Natural killer cell (primary cell): ENCODE measurements around the gene CLEC19A. TPM values are rescaled to one million over a fixed set of nuclear protein-coding genes. Genes with fewer than 3 reads are reported as not detected.

Source experiments
- ATAC-seq, 3 donors: fragments of 150-1000 bp in 2 of 3; fragments of 200-7000 bp in 1 of 3; cut with Tn5 transposase; 1 replicate in 1 of 3; 2 replicates in 2 of 3; pipeline ENCODE4 v1.10.0; 2021; ENCODE audit warnings: mild to moderate bottlenecking in 2 of 3, moderate library complexity in 2 of 3
- DNase-seq, 2 donors: peaks; one replicate each; pipeline versions ENCODE4 v3.0.0 to v3.0.0-alpha.2; 2013 to 2021; ENCODE audit warnings: mixed read lengths in 1 of 2
- H3K27ac ChIP-seq: one replicate; pipeline ENCODE4 v1.5.1; 2013; ENCODE audit warnings: mild to moderate bottlenecking, low read length
- H3K27me3 ChIP-seq: one replicate; pipeline ENCODE4 v1.6.1; 2013; ENCODE audit warnings: low read length; ENCODE audit not compliant: control insufficient read depth, insufficient read depth
- H3K36me3 ChIP-seq: one replicate; pipeline ENCODE4 v1.6.1; 2013; ENCODE audit warnings: low read length; ENCODE audit not compliant: control insufficient read depth, insufficient read depth
- H3K4me1 ChIP-seq: one replicate; pipeline ENCODE4 v1.6.1; 2013; ENCODE audit warnings: low read length; ENCODE audit not compliant: control insufficient read depth, insufficient read depth
- H3K4me3 ChIP-seq: one replicate; pipeline ENCODE4 v1.5.1; 2013; ENCODE audit warnings: low read length
- H3K9me3 ChIP-seq: one replicate; pipeline ENCODE4 v1.6.1; 2013; ENCODE audit warnings: low read length; ENCODE audit not compliant: control insufficient read depth, insufficient read depth
- H3K27ac Mint-ChIP-seq, 2 donors: one replicate each; pipeline ENCODE4 v1.8.0; 2022; ENCODE audit warnings: mild to moderate bottlenecking in 2 of 2, mixed read lengths in 2 of 2, moderate library complexity in 1 of 2
- H3K27me3 Mint-ChIP-seq, 2 donors: one replicate each; pipeline ENCODE4 v1.8.0; 2022; ENCODE audit warnings: low read depth in 2 of 2, mixed read lengths in 2 of 2
- H3K36me3 Mint-ChIP-seq: one replicate; pipeline ENCODE4 v1.8.0; 2022; ENCODE audit warnings: mixed read lengths
- H3K4me1 Mint-ChIP-seq, 2 donors: one replicate each; pipeline ENCODE4 v1.8.0; 2022; ENCODE audit warnings: mixed read lengths in 2 of 2
- H3K4me3 Mint-ChIP-seq: one replicate; pipeline ENCODE4 v1.8.0; 2022; ENCODE audit warnings: mild to moderate bottlenecking, moderate library complexity, mixed read lengths
- H3K9me3 Mint-ChIP-seq, 2 donors: one replicate each; pipeline ENCODE4 v1.8.0; 2022; ENCODE audit warnings: mixed read lengths in 2 of 2
- CTCF ChIP-seq: fragments of 200-600 bp; IDR thresholded peaks from one replicate; pipeline ENCODE4 v1.8.0; 2022; ENCODE audit warnings: antibody characterized with exemption
- WGBS: methylation state at CpG from one replicate; pipeline ENCODE4 v1.1.7; 2013; ENCODE audit warnings: missing lambda C conversion rate; ENCODE audit not compliant: insufficient coverage; 5-methylcytosine and 5-hydroxymethylcytosine counted together
- intact Hi-C: fragments of 100-400 bp; cut with micrococcal nuclease; formaldehyde crosslinking; loops from one replicate; pipeline ENCODE4 v1.14.2; 2022
- total RNA-seq, 4 donors: library from RNA; stranded (reverse); fragments of 120-200 nt in 1 of 4; gene quantifications; one replicate each; pipeline versions ENCODE4 v1.2.3 to v1.2.4, GENCODE V29; 2013 to 2022

The CLEC19A gene
- total RNA-seq, 3 donors from 2014 or later (not counting 1 experiment from before 2014, with no cell fraction given): not detected

GRCh38 chr16:19288872-19289799 is 3.6 kb downstream of the CLEC19A start:
- Histone ChIP-seq H3K36me3 (no peaks in the 10 kb centered on the region), H3K9me3 (no peaks in the 10 kb centered on the region), H3K27ac (no peak overlapping the region), H3K4me3 (no peak overlapping the region), H3K27me3 (no peaks in the 10 kb centered on the region), H3K4me1 (no peaks in the 10 kb centered on the region)
- H3K9me3 Mint-ChIP-seq: no peaks in the 10 kb centered on the region
- peaks cover under 1 to 14% of the 10 kb centered on the region in 2 donors for H3K27me3 Mint-ChIP-seq
- no peak overlapping the region for H3K27ac Mint-ChIP-seq
- no peak for ATAC-seq
- no peaks in the 10 kb centered on the region for H3K36me3 Mint-ChIP-seq
- no peak overlapping the region for H3K4me3 Mint-ChIP-seq
- DNase-seq: no peak
- peaks cover 0 to 1% of the 10 kb centered on the region in 2 donors for H3K4me1 Mint-ChIP-seq
- WGBS: 90% methylated on average over 4 of the region's 7 CpGs
- intact Hi-C loops: no loop called here
- TF ChIP-seq CTCF: no peak

GRCh38 chr16:19289811-19290485 is 4.4 kb downstream of the CLEC19A start:
- intact Hi-C loops: no loop called here
- Histone ChIP-seq H3K4me3 (no peak overlapping the region), H3K27ac (no peak overlapping the region), H3K4me1 (no peaks in the 10 kb centered on the region), H3K9me3 (no peaks in the 10 kb centered on the region), H3K36me3 (no peaks in the 10 kb centered on the region), H3K27me3 (no peaks in the 10 kb centered on the region)
- Mint-ChIP-seq H3K4me3 (no peak overlapping the region), H3K27me3 (peaks cover 6 to 15% of the 10 kb centered on the region in 2 donors), H3K4me1 (peaks cover 0 to 4% of the 10 kb centered on the region in 2 donors), H3K9me3 (no peaks in the 10 kb centered on the region), H3K27ac (no peak overlapping the region), H3K36me3 (no peaks in the 10 kb centered on the region)
- DNase-seq: no peak
- WGBS: 64% methylated on average over 7 of the region's 7 CpGs
- no peak for ATAC-seq
- TF ChIP-seq CTCF: no peak

- Mint-ChIP-seq H3K4me3 (no peak overlapping the region), H3K27me3 (peaks cover 6 to 15% of the 10 kb centered on the region in 2 donors), H3K27ac (no peak overlapping the region), H3K36me3 (no peaks in the 10 kb centered on the region), H3K9me3 (no peaks in the 10 kb centered on the region), H3K4me1 (peaks cover 0 to 4% of the 10 kb centered on the region in 2 donors)
- no peak for DNase-seq
- intact Hi-C loops: no loop called here
- no peaks in the 10 kb centered on the region for H3K27me3 ChIP-seq
- no peak for ATAC-seq
- WGBS: 88% methylated on average over 2 of the region's 2 CpGs
- no peaks in the 10 kb centered on the region for H3K36me3 ChIP-seq
- H3K4me1 ChIP-seq: no peaks in the 10 kb centered on the region
- no peak overlapping the region for H3K4me3 ChIP-seq
- no peak for TF ChIP-seq CTCF
- H3K27ac ChIP-seq: no peak overlapping the region
- H3K9me3 ChIP-seq: no peaks in the 10 kb centered on the region
Observed at GRCh38 chr16:19290860-19291259, 5.3 kb downstream of the CLEC19A start.
